Endothelial cell of umbilical vein (primary cell): ENCODE results near the gene IQGAP1. TPM values are rescaled to one million over a fixed set of nuclear protein-coding genes. Genes with fewer than 3 reads are reported as not detected.

ENCODE experiments used
- BruUV-seq: library from RNA; stranded (reverse); fragments of 400-500 nt; replicated peaks from 2 replicates; lab custom pipeline; 2021; lab: Mats Ljungman, UMichigan
- CTCF ChIA-PET: fragments of 300-600, 350-600 bp; sonication (Branson Sonifier 250); formaldehyde crosslinking; loops from one replicate; lab custom pipeline; 2021; ENCODE audit warnings: antibody characterized with exemption, inconsistent platforms; lab: Charles Lee
- POLR2A ChIA-PET: fragments of 300-600, 350-600 bp; sonication (Branson Sonifier 250); formaldehyde crosslinking; loops from one replicate; lab custom pipeline; 2021; ENCODE audit warnings: antibody characterized with exemption, inconsistent platforms; lab: Charles Lee
- DNase-seq: peaks from one replicate; pipeline ENCODE4 v3.0.0-alpha.2; 2011; ENCODE audit warnings: low read depth, low spot score
- FAIRE-seq: peaks from 2 replicates; lab custom pipeline; 2011; peaks lifted over from hg19 to GRCh38; lab: Jason Lieb, UNC
- H2AFZ ChIP-seq: 2 replicates; pipeline ENCODE4 v1.6.0; 2012; ENCODE audit warnings: low read depth, low read length, control low read depth, inconsistent platforms
- H3K27ac ChIP-seq: 2 replicates; pipeline ENCODE4 v1.5.1; 2011; ENCODE audit warnings: low read depth, mild to moderate bottlenecking, control low read depth, low read length, moderate library complexity; ENCODE audit not compliant: insufficient read depth
- H3K27me3 ChIP-seq, 2 experiments: 2 replicates each; pipeline versions ENCODE4 v1.6.0 to v1.6.1; 2011; ENCODE audit warnings: low read length in 2 of 2, mixed read lengths in 1 of 2; ENCODE audit not compliant: control insufficient read depth in 2 of 2, insufficient read depth in 2 of 2
- H3K36me3 ChIP-seq, 2 experiments: 2 replicates in 1 of 2; 3 replicates in 1 of 2; pipeline ENCODE4 v1.5.1; 2011; ENCODE audit warnings: low read length in 2 of 2, mild to moderate bottlenecking in 1 of 2, moderate library complexity in 1 of 2; ENCODE audit not compliant: control insufficient read depth in 2 of 2, insufficient read depth in 2 of 2; ENCODE audit errors: extremely low read depth in 1 of 2
- H3K4me1 ChIP-seq: 3 replicates; pipeline ENCODE4 v1.5.1; 2011; ENCODE audit warnings: mild to moderate bottlenecking, low read length; ENCODE audit not compliant: control insufficient read depth, insufficient read depth; ENCODE audit errors: extremely low read depth
- H3K4me2 ChIP-seq: 2 replicates; pipeline ENCODE4 v1.6.1; 2011; ENCODE audit warnings: low read length, control low read depth, mixed read lengths; ENCODE audit not compliant: insufficient read depth
- H3K4me3 ChIP-seq, 3 experiments: fragments of 200-600 bp in 1 of 3; sonication (generic), shearing (Covaris generic) in 1 of 3; replicated peaks in 1 of 3; 2 replicates each; pipeline ENCODE4 v1.5.1; 2011 to 2016; ENCODE audit warnings: control low read depth in 3 of 3, low read length in 3 of 3, mild to moderate bottlenecking in 2 of 3, inconsistent platforms in 1 of 3, low read depth in 1 of 3, moderate library complexity in 1 of 3; ENCODE audit not compliant: insufficient read depth in 1 of 3
- H3K79me2 ChIP-seq: 2 replicates; pipeline ENCODE4 v1.6.0; 2012; ENCODE audit warnings: low read length, inconsistent platforms; ENCODE audit not compliant: control insufficient read depth, insufficient read depth
- H3K9ac ChIP-seq: replicated peaks from 2 replicates; pipeline ENCODE3; 2011; ENCODE audit warnings: low read length, control low read depth; ENCODE audit not compliant: insufficient read depth; ENCODE audit errors: extremely low read depth
- H3K9me1 ChIP-seq: replicated peaks from 3 replicates; pipeline ENCODE4 v1.6.0; 2011; ENCODE audit warnings: mild to moderate bottlenecking, low read length; ENCODE audit not compliant: control insufficient read depth, insufficient read depth; ENCODE audit errors: extremely low read depth
- H3K9me3 ChIP-seq: replicated peaks from 2 replicates; pipeline ENCODE4 v1.5.1; 2012; ENCODE audit warnings: low read length, inconsistent platforms; ENCODE audit not compliant: control insufficient read depth, insufficient read depth
- H4K20me1 ChIP-seq: replicated peaks from 2 replicates; pipeline ENCODE3; 2011; ENCODE audit warnings: mild to moderate bottlenecking, low read length; ENCODE audit not compliant: control insufficient read depth, insufficient read depth; ENCODE audit errors: extremely low read depth
- CTCF ChIP-seq, 2 donors: IDR thresholded peaks; 1 replicate in 1 of 2; 2 replicates in 1 of 2; pipeline ENCODE4 v1.5.1; 2011; ENCODE audit warnings: low read length in 2 of 2, mild to moderate bottlenecking in 2 of 2, moderate library complexity in 2 of 2, control low read depth in 1 of 2, inconsistent platforms in 1 of 2, low read depth in 1 of 2; ENCODE audit not compliant: insufficient read depth in 1 of 2; ENCODE audit errors: extremely low read depth in 1 of 2
- FOS ChIP-seq: IDR thresholded peaks from 2 replicates; pipeline ENCODE4 v1.6.1; 2011; ENCODE audit warnings: mild to moderate bottlenecking, low read length, moderate library complexity, borderline replicate concordance; ENCODE audit not compliant: insufficient read depth
- GATA2 ChIP-seq: IDR thresholded peaks from 2 replicates; pipeline ENCODE4 v1.7.0; 2011; ENCODE audit warnings: low read depth, mild to moderate bottlenecking, moderate library complexity, mixed read lengths, low read length; ENCODE audit not compliant: insufficient read length, insufficient read depth
- dilution Hi-C: fragments of 300-500 bp; cut with MboI; formaldehyde crosslinking; loops from one replicate; pipeline ENCODE4 v1.15.0; 2019; ENCODE audit warnings: low sequenced_read_pairs; ENCODE audit not compliant: extremely low pct_ligation_motif_present
- intact Hi-C: fragments of 100-400 bp; cut with micrococcal nuclease; formaldehyde crosslinking; loops from one replicate; pipeline ENCODE4 v1.10.0; 2022
- polyA plus RNA-seq, 4 experiments: library from polyadenylated mRNA; depleted of rRNA in 3 of 4; stranded (reverse) in 3 of 4; unstranded in 1 of 4; fragments of >200 nt; gene quantifications; 2 replicates each; pipeline versions ENCODE4 v1.2.1 to v1.2.3, GENCODE V29; 2011 to 2012; ENCODE audit warnings: missing spikeins in 1 of 4
- total RNA-seq: library from RNA; stranded (reverse); gene quantifications from 2 replicates; pipeline ENCODE4 v1.2.3, GENCODE V29; 2021

Gene IQGAP1
- total and polyA plus RNA-seq, 2 donors (not counting 3 experiments of a cell fraction or from before 2014, with no cell fraction given) = 82.2 to 258 TPM

GRCh38 chr15:90482124-90483011 lies 94.3 kb downstream of the IQGAP1 start:
- no peak overlapping the region for H3K4me2 ChIP-seq
- H3K9me3 ChIP-seq = no peaks in the 10 kb centered on the region
- H3K36me3 ChIP-seq = peaks cover 21 to 48% of the 10 kb centered on the region in 2 experiments
- H2AFZ ChIP-seq = no peak overlapping the region
- POLR2A ChIA-PET = no interaction called here
- no peak overlapping the region for H3K9ac ChIP-seq
- dilution Hi-C loops (no loop called here), intact Hi-C loops (loop anchor here (1.0 kb wide), 3 partner anchors 120 to 189 kb away; no protein-coding TSS in a partner anchor)
- DNase-seq (peak; percentile 78), FAIRE-seq (peak; percentile 72)
- CTCF ChIA-PET = interaction anchor here (0.6 to 6.3 kb wide), 31 partner anchors 8 to 403 kb away, joined by 3 to 148 read pairs (median 4); partner anchors contain the start of genes IQGAP1 and ZNF774
- no peaks in the 10 kb centered on the region for H3K27me3 ChIP-seq
- no peaks in the 10 kb centered on the region for H3K79me2 ChIP-seq
- no TSS peak for BruUV-seq
- H3K4me1 ChIP-seq = peaks cover 11% of the 10 kb centered on the region
- H3K9me1 ChIP-seq = no peaks in the 10 kb centered on the region
- TF ChIP-seq GATA2 (no peak), CTCF (IDR thresholded peaks at IDR 0.05; ENCODE audit: extremely low read depth in 1 of 2, insufficient read depth in 1 of 2, low read depth in 1 of 2, low read length in 2 of 2) (peak; percentile 47 to 67), FOS (no peak)
- peaks cover 2% of the 10 kb centered on the region for H4K20me1 ChIP-seq
- H3K4me3 ChIP-seq = no peak overlapping the region
- no peak overlapping the region for H3K27ac ChIP-seq
